EL (cell line): ENCODE measurements around the gene BIRC5.

Experiments
- DNase-seq: peaks from one replicate; pipeline ENCODE4 v3.0.0-alpha.2; 2016

Gene BIRC5

GRCh38 chr17:78258323-78259191 lies 44.5 kb downstream of the BIRC5 start:
- no peak for DNase-seq

GRCh38 chr17:78259192-78259554 lies 45.1 kb downstream of the BIRC5 start:
- no peak for DNase-seq

- no peak for DNase-seq
These were observed 49.1 kb downstream of the BIRC5 start for GRCh38 chr17:78263063-78263735.

GRCh38 chr17:78263736-78264340 lies 49.8 kb downstream of the BIRC5 start:
- no peak for DNase-seq

- DNase-seq: no peak
These were observed 50.5 kb downstream of the BIRC5 start for GRCh38 chr17:78264590-78264989.

- DNase-seq: no peak
These were observed 51.1 kb downstream of the BIRC5 start for GRCh38 chr17:78265121-78265520.

GRCh38 chr17:78266231-78266631 lies 52.2 kb downstream of the BIRC5 start:
- DNase-seq: no peak

- no peak for DNase-seq
These were observed 52.7 kb downstream of the BIRC5 start for GRCh38 chr17:78266771-78267170.

GRCh38 chr17:78267253-78268073 lies 53.4 kb downstream of the BIRC5 start:
- no peak for DNase-seq

- no peak for DNase-seq
These were observed 54.3 kb downstream of the BIRC5 start for GRCh38 chr17:78268191-78268874.

GRCh38 chr17:78268951-78269905 lies 55.2 kb downstream of the BIRC5 start:
- DNase-seq: no peak

GRCh38 chr17:78269955-78270381 lies 55.9 kb downstream of the BIRC5 start:
- DNase-seq: no peak

GRCh38 chr17:78271419-78272170 lies 57.5 kb downstream of the BIRC5 start:
- DNase-seq: no peak

GRCh38 chr17:78272181-78272913 lies 58.3 kb downstream of the BIRC5 start:
- DNase-seq: no peak

- DNase-seq: no peak
These were observed 58.8 kb downstream of the BIRC5 start for GRCh38 chr17:78272914-78273258.

- DNase-seq: no peak
These were observed 59.8 kb downstream of the BIRC5 start for GRCh38 chr17:78273813-78274212.
